ENCODE measurements around the gene UBE2C.

DNA sequence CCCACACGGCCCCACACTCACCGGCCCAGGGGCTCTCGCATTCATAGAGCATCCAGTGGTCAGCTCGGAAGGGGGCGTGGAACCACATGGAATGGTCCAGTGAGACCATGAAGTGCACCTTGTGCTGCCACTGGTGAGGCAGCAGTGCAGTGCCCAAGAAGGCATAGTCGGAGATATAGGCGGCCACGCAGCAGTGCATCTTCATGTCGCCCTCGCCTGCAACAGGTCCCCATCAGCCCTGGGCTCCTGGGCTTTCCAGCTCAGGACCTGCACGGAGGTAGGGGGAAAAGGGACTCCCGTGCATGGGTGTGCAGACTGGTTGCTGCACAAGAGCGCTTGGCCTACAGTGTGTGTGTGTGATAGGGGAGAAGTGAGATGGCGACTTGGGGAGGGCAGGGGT lies 31.1 kb downstream of the UBE2C start:
- TF ChIP-seq POLR2A (IDR thresholded peaks at IDR 0.05; ENCODE audit: borderline replicate concordance, extremely low read depth, insufficient read depth, insufficient read length) (no peak), EZH2 (IDR thresholded peaks at IDR 0.05) (no peak), ELF1 (IDR thresholded peaks at IDR 0.05; ENCODE audit: borderline replicate concordance, low read depth) (no peak), CTCF (IDR thresholded peaks at IDR 0.05 in 2 of 3, conservative IDR thresholded peaks at IDR 0.05 in 1 of 3; ENCODE audit: borderline replicate concordance in 1 of 3, insufficient read depth in 1 of 3, low read depth in 2 of 3, low read length in 2 of 3) (no peak), POLR2AphosphoS5 (IDR thresholded peaks at IDR 0.05; ENCODE audit: low read depth, low read length) (no peak), SIN3A (IDR thresholded peaks at IDR 0.05; ENCODE audit: low read depth) (no peak), CBX3 (IDR thresholded peaks at IDR 0.05; ENCODE audit: low read depth) (no peak), ZNF274 (IDR thresholded peaks at IDR 0.05; ENCODE audit: low read depth, low read length) (no peak), SP1 (IDR thresholded peaks at IDR 0.05; ENCODE audit: low read depth) (no peak), RAD21 (IDR thresholded peaks at IDR 0.05; ENCODE audit: low read depth) (no peak)
- TF ChIP-seq, protein P1, sequence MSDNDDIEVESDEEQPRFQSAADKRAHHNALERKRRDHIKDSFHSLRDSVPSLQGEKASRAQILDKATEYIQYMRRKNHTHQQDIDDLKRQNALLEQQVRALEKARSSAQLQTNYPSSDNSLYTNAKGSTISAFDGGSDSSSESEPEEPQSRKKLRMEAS (IDR thresholded peaks at IDR 0.05), result no peak

Measured in HCT116 (cell line).